HG03103 (cell line): ENCODE measurements around the gene MMRN2.

ENCODE experiments used
- ATAC-seq: cut with Tn5 transposase; IDR thresholded peaks from one replicate; pipeline ENCODE4 v1.9.1; 2021; ENCODE audit warnings: low read depth; ENCODE audit not compliant: unreplicated experiment

Gene MMRN2

DNA sequence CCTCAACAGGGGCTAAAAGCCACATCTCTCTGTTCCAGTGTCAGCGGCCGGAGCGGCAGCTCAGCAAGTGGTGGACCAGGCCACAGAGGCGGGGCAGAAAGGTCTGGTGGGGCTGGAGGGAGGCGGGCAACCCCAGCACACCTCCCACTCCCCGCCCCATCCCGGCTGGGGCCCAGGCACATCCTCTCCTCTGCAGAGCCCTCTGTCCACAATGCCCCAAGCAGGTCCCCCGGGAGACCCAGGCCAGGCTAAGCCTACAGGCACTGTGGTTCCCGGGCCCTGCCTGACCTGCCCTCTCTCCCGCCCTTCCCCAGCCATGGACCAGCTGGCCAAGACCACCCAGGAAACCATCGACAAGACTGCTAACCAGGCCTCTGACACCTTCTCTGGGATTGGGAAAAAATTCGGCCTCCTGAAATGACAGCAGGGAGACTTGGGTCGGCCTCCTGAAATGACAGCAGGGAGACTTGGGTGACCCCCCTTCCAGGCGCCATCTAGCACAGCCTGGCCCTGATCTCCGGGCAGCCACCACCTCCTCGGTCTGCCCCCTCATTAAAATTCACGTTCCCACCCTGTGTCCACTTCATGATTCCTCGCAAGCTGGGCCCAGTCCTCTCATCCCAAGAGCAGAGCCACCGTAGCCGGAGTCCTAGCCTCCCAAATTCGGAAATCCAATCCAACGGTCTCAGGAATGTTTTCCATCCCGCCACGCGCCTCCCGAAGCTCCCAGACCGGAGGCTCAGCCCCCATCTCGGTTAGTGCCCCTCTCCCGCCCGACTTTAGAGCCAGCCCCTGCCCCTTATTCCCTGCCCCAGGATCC is 13.0 kb upstream of the MMRN2 start:
- no peak for ATAC-seq

DNA sequence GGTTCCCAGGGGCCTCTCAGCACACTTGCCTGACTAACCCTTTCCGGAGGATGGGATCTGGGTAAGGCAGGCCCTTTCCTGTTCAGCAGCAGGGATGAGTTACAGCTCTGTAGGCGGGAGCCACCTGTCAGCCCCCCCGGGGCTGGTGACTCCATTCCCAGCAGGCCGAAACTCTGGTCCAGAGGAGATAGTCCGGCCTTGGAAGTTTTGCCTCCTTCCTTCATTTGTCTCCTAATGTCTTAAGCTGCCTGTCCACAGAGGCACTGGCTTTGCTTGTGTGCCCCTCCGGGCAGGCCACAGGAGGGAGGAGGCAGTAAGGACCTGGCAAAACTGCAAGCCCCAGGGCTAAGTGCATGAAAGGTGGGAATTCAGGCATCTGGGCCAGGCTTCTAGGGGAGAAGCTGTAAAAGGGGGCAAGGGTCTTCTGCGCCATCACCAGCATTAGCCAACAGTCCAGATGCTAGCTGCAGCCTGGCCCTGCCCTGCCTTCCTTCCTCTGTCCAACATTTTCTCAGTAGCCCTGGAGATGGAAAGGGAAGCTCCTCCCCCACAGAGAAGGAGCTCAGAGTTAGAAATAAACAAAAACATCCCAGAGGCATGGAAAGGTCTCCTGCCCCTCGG is 12.1 kb upstream of the MMRN2 start:
- no peak for ATAC-seq

DNA sequence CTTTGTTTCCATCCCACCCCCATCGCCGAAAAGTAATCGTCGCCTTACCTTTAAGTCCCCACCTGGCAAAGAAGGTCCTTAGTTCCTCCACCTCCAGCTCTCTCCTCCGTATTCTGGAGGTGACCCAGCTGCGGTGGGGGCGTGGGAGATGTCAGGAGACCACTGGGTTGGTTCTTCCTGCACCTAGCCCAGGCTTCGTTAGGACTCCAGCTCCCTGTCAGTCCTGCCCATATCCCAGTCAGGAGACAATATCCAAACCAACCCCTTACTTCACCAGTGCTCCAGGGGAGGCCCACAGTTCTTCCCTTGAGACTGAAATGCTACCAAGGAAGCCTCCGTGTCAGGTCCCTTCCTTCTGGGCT is 11.6 kb upstream of the MMRN2 start:
- no peak for ATAC-seq

DNA sequence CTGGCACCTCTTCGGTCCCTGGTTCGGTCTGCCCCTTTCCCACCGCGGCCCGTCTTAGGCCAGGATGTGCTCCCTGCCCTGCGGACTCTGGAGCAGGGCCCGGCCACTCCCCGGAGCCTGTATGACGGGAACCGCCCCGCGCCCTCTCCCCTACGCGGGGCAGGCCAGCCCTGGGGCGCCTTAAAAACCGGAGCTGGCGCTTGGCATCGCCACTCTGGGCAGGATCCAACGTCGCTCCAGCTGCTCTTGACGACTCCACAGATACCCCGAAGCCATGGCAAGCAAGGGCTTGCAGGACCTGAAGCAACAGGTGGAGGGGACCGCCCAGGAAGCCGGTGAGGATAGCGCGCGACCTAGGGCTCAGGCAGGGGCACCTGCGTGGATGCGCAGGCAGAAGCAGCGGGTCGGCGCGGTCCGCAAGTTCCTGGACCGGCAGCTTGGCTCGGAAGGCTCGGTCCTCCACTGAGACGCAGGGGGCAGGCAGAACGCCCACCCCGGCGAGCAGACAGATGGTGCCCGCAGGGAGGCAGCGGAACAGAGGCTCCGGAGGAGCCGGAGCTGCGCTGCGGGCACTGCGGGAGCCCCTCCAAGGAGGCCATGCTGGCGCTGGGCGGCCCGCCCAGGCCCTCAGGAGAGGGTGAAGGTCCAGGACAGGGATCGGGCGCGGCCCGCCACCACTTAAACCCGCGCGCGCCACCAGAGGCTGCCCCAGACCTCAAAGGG is 11.0 kb upstream of the MMRN2 start, which contains the start of gene ADIRF:
Gene ADIRF (plus strand): TSS at position 212 of the 723 bp plus-strand sequence. CDS start 63 bp downstream, at position 275.
- no peak for ATAC-seq

DNA sequence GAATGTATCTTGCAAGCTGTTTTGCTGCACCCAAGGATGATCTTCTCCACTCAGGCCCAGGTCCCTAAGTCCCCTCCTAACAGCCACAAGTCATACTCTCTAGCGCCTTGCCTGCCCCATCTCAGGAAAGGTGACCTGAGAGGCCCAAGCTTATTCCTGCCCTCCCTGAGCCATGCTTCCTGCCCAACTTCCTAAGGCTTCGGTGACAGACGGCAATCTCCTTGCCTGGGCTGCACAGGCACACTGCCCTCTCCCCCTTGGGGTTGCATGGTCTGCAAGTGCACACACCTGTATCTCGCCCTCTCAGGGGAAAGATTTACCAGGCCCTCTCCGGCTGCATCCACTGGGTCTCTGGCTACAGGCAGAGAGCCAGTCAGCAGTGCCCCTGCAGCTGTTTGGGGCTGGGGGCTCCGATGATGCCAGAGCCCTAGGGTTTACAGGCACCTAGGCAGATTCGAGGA is 10.1 kb upstream of the MMRN2 start:
- ATAC-seq, result no peak

DNA sequence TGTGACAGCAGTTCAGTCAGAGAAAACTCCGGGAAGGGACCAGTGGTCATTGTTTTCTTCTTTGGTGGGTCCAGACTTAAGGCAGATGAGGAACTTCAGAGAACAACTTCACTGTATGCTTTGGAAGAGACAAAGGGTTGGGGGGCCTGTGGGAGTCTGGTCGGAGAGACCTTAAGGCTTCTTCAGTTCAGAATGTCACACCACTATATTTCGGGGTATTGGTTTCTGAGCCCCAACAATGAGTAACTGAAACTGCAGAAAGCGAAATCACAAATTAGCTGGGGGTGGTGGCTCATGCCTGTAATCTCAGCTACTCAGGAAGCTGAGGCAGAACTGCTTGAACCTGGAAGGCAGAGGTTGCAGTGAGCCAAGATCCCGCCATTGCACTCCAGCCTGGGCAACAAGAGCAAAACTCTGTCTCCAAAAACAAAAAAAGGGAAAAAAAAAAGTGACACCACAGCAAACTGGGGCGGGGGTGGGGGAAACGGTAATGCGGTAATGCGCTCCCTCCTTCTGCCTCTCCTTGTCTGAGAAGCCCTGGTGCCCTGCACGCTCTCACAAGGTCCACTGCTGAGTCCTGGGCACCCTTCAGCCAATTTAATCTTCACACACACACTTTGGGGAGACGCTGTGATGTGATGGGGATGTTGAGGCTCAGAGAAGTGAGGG is 8.7 kb upstream of the MMRN2 start:
- ATAC-seq, result no peak

DNA sequence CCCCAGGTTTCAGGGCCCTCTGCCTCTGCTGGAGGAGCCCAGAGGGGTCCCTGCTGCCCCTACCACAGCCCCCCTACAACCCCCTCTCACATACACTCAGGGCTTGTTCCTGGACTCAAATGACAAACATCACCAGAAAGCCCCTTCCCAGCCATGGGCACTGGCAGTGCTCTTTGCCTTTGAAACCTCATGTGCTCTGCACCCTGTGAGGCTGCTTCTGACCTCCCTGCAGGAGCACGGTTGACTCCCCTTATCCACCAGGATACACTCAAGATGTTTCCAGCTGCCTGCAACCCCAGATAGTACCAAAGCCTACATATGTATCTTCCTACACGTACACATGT is 7.4 kb upstream of the MMRN2 start:
- ATAC-seq, result no peak

DNA sequence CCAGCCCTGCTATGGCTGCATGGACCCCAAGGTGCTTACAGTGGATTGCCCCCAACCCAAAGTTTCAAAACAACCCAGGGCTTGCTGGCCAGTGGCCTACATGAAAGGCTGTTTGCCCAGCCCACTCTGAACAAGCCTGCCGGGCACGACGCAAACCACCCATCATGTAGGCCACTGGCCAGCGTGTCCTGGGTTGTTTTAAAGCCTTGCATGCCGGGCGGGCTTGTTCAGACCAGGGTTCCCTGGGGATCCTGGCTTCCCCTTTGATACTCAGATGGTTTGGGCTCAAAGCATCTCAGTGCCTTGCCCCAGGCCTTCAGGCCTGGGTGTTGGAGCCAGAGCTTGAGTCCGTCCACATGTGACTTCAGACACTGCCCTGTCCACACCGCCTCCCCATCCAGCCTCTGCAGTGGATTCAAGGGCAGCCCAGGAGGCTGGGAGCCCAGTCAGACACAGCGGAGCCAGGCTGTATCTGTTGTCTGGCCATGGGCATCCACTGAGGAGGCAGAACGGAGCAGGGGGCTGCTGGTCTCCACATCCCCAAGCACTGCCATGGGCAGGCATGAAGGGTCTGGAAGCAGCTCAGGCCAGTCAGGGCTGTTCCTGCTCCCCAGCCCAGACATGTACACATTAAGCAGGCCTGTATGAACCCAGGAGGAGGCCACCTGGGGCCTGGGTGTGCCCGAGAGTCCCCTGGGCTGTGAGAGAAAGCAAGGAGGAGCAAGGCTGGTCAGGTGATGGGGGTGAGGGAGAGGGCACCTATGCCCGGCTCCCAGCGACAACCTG is 6.8 kb upstream of the MMRN2 start:
- no peak for ATAC-seq

DNA sequence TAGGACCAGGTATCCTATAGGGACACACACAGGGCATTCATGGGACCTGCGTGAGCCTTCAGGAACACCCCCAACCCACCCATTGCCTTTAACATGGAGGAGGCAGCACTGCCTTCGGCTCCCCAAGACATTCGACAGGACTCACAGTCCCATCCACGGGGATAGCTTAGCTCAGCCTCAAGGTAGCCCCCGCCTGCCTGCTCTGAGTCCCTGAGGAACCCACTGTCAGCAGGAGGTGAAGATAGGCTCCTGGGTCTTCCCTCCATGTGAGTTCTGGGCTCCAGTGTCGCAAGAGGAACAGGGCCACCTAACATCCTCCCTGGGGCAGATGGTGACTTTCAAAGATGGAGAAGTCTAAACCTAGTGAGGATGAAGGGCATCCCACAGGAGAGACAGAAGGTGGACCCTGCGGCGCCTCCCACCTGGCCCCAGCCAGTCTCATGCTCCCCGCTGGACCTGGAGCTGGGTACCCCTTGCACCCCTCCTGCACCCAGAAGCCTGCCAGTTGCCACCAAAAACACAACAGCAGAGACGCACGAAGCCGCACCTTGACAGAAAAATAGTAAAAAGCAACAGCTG is 6.0 kb upstream of the MMRN2 start:
- ATAC-seq, result no peak

DNA sequence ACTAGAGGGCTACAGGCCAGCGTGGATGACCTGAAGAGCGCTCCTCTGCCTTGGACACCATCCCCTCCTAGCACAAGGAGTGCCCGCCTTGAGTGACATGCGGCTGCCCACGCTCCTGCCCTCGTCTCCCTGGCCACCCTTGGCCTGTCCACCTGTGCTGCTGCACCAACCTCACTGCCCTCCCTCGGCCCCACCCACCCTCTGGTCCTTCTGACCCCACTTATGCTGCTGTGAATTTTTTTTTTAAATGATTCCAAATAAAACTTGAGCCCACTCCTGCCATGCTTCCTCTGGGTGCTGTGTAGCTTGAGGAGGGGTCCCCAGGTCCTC is 5.5 kb upstream of the MMRN2 start:
- ATAC-seq, result no peak

DNA sequence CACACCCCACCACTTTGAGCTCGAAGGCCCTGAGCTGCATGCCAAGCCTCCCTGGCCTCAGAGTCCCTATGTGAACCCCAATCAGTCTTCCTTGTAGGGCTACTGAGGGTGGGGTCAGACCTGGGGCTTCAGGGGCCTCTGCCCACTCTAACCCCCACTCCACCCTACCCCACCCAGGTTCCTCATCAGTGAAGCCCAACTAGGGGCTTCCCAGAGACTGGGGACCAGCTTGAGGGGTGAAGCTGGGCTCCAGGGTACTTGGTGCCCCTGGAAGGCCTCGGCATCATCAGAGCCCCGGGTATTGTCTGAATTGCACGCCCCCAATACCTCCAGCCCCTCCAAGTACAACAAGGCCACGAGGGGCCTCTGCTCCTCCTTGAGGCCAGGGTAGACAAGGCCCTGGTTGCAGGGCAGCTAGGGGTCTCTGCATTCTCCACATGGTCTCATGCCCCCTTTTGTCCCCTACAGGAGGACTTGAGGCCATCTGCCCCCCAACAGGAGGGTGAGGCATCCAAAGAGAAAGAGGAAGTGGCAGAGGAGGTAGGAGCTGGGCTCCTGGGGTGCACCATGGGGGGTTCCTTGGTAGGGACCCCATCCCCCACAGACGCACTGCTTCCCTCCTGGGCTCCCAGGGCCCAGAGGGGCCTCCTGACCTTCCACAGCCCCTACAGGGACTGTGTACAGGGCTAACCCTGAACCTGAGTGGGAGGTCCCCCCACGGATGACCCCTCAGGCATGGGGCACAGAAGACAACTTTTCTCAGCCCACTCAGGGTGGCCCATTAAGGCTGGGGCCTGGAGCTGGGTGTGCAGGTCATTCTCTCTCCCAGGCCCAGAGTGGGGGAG is 4.9 kb upstream of the MMRN2 start:
- no peak for ATAC-seq

DNA sequence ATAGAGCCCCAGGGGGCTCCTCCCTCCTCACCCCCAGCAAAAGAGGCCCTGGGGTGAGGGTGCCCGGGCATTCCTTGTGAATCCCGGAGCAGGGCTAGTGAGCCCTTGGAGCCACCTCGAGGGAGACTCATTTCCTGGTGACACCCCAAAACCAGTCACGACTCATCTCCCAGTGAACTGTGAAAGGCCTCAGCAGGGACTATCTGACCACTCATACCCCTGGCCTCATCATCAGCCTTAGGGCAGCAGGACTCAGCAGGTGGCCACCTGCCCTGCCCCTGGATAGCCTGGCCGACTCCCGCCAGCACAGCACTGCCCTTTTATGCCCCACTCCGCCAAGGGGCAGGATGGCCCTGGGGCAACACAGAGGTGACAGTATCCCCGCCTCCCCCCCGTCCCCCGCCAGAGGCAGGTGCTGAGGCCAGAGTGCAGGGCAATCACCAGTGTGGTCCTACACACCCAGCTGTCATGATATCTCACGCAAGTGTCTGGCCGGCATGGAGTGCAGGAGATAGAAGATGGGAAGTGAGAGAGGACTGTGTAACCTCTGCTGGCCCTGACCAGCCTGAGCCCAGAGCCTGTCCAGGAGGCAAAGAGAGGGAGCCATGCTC is 4.2 kb upstream of the MMRN2 start:
- no peak for ATAC-seq

DNA sequence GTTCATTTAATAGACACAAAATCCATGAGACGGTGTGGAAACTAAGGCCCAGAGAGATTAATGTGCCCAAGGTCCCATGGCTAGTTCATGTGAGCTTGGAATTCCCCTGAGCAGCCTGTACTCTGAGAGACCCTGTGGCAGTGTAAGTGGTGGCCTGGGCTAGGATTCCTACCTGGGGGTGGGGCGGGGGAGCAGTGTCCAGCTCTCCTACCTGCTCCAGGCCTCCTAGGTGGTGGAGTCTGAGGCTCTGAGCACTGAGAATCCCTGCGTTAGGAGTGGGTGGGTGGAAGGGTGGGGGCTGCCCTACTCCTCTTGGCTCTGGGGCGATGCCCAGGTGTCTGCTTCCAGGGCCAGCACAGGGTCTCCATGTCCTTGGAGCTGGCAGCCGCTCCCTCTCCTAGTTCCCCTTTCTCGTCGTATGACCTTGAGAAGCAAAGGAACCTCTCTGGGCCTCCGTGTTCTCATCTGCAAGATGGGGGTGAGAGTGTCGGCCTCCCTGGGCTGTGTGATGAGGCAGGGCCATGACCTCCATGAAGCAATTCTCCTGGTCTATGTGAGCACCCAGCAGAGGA is 3.5 kb upstream of the MMRN2 start:
- no peak for ATAC-seq

DNA sequence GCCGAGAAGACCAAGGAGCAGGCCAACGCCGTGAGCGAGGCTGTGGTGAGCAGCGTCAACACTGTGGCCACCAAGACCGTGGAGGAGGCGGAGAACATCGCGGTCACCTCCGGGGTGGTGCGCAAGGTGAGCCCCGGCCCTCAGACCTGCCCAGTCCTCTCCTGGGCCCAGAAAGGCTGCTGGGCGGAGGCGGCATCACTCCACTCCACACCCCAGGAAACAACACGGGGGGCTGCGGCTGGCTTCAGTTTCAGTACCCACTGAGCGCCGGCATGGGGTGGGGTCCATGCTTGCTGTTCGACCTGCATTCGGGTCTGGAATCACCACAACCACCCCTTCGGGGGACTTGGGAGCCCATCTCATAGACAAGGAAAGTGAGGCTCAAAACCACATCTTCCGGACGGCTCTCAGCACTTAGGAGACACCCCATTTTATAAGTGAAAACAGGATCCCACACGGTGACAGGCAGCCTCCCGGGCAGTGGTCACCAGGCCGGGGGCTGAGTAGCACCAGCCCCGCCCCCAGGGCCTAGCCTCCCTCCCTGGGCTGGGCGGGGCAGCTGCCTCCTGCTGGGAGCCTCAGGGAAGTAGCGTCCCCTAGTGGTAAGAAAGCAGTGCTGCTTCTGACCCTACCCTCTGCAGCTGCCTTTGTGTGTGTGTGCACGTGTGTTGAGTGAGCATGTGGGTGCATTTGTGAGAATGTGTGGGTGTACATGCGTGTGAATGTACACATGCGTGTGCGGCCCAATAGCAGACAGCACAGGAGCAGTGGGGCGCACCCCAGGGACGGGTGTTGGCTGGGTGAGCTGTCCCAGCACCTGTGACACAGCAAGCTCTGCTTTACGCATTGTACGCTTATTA is 2.8 kb upstream of the MMRN2 start:
- peak; percentile 78 for ATAC-seq

DNA sequence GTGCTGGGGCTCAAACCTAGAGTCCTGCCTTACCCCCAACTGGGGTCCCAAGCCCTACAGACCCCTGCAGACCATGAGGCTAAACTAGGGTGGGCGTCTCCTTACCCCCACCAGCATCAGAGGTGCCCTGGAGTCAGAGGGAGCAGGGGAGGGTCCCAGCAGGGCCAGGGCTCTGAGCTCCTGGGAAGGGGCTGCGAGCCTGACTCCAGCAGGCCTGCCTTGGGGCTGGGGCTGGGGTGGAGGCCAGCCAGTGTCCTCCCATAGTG is 2.3 kb upstream of the MMRN2 start:
- ATAC-seq, result no peak

DNA sequence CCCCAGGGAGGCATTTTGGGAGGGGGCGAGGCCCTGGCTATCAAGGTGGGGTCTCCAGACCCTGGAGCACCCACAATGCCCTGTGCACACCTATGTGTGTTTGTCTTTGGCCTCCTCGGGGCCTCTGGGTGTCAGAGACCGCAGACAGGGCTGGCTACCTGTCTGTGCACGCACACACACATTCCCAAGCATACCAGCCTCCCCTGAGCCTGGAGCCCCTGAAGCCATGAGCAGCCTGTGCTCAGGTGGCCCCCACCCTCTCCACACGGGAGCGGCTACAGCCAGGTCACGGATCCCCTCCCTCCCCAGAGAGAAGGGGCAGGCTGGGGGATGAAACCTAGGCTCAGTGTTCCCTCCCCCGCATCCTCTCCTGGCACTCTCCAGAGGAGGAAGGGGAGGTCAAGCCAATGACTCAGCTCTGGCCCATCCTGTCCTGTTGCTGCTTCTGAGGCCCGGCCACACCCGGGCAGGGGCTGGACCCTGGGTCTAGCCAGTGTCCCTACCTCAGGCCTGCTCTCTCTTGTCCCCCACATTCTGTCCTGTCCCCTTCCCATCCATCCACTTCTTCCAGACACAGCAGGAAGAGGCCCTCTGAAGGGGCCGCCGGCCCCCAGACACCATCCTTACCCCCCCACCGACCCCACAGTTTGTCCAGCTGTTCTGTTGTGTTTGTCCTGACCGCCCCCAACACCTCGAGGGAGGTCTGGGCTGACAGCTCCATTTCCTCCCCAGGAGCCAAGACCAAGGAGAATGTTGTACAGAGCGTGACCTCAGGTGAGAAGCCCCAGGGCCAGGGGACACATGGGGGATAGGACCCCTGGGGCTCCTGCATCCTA is 1.7 kb upstream of the MMRN2 start:
- no peak for ATAC-seq
